B cell (primary cell): ENCODE results near the gene ZNF185. TPM values are rescaled to one million over a fixed set of nuclear protein-coding genes. Genes with fewer than 3 reads are reported as not detected.

Experiments used
- ATAC-seq: fragments of 200-7000 bp; cut with Tn5 transposase; one replicate; pipeline ENCODE4 v1.10.0; 2021; ENCODE audit warnings: low read depth, mild to moderate bottlenecking, moderate number of reproducible peaks, moderate library complexity
- CTCF ChIA-PET: fragments of 350-600 bp; sonication (Branson Sonifier 250); formaldehyde crosslinking; loops from one replicate; lab custom pipeline; 2021; ENCODE audit warnings: antibody characterized with exemption, inconsistent platforms; lab: Charles Lee
- POLR2A ChIA-PET: fragments of 350-600 bp; sonication (Branson Sonifier 250); formaldehyde crosslinking; loops from one replicate; lab custom pipeline; 2021; ENCODE audit warnings: antibody characterized with exemption; lab: Charles Lee
- DNase-seq: peaks from one replicate; pipeline ENCODE4 v3.0.0; 2013
- H2AFZ ChIP-seq: 2 replicates; pipeline ENCODE4 v1.6.1; 2012; ENCODE audit warnings: mild to moderate bottlenecking, low read depth, low read length; ENCODE audit not compliant: insufficient read depth, poor library complexity, severe bottlenecking
- H3K27ac ChIP-seq, 2 donors: 1 replicate in 1 of 2; 2 replicates in 1 of 2; pipeline ENCODE4 v1.5.1; 2012 to 2013; ENCODE audit warnings: low read length in 2 of 2, mild to moderate bottlenecking in 2 of 2, moderate library complexity in 1 of 2
- H3K27me3 ChIP-seq, 4 experiments: fragments of 200-600 bp in 1 of 4; sonication (generic) in 1 of 4; replicated peaks in 1 of 4; 1 replicate in 2 of 4; 2 replicates in 2 of 4; pipeline versions ENCODE4 v1.6.1 to v1.7.0; 2013 to 2016; ENCODE audit warnings: low read length in 3 of 4, mild to moderate bottlenecking in 2 of 4, mixed read lengths in 1 of 4, moderate library complexity in 1 of 4; ENCODE audit not compliant: insufficient read depth in 4 of 4, control insufficient read depth in 3 of 4; ENCODE audit errors: control extremely low read depth in 1 of 4
- H3K36me3 ChIP-seq, 2 experiments: replicated peaks in 1 of 2; 1 replicate in 1 of 2; 2 replicates in 1 of 2; pipeline versions ENCODE4 v1.6.1 to v1.7.1; 2013; ENCODE audit warnings: low read length in 1 of 2; ENCODE audit not compliant: insufficient read depth in 2 of 2, control insufficient read depth in 1 of 2; ENCODE audit errors: control extremely low read depth in 1 of 2, extremely low read depth in 1 of 2
- H3K4me1 ChIP-seq, 2 donors: fragments of 200-600 bp in 1 of 2; sonication (generic) in 1 of 2; 1 replicate in 1 of 2; 2 replicates in 1 of 2; pipeline versions ENCODE4 v1.5.1 to v1.6.1; 2013 to 2017; ENCODE audit warnings: low read length in 2 of 2; ENCODE audit not compliant: control insufficient read depth in 2 of 2, insufficient read depth in 2 of 2
- H3K4me2 ChIP-seq: replicated peaks from 2 replicates; pipeline ENCODE3; 2012; ENCODE audit warnings: mild to moderate bottlenecking, low read depth, low read length; ENCODE audit not compliant: poor library complexity, severe bottlenecking
- H3K4me3 ChIP-seq, 5 experiments: fragments of 200-600 bp in 1 of 5; sonication (generic) in 1 of 5; 1 replicate in 3 of 5; 2 replicates in 2 of 5; pipeline versions ENCODE4 v1.5.1 to v1.7.0; 2011 to 2016; ENCODE audit warnings: low read length in 4 of 5, mild to moderate bottlenecking in 4 of 5, low read depth in 2 of 5, control low read depth in 1 of 5, moderate library complexity in 1 of 5; ENCODE audit not compliant: insufficient read depth in 1 of 5; ENCODE audit errors: control extremely low read depth in 1 of 5, extremely low read depth in 1 of 5
- H3K79me2 ChIP-seq: fragments of 200-600 bp; sonication (generic); one replicate; pipeline ENCODE4 v1.6.0; 2016; ENCODE audit warnings: low read length; ENCODE audit not compliant: control insufficient read depth, insufficient read depth
- H3K9ac ChIP-seq: fragments of 200-600 bp; sonication (generic); 2 replicates; pipeline ENCODE4 v1.6.1; 2017; ENCODE audit warnings: mild to moderate bottlenecking, low read length, moderate library complexity
- H3K9me3 ChIP-seq, 3 donors: one replicate each; pipeline versions ENCODE4 v1.6.1 to v1.7.1; 2013; ENCODE audit warnings: low read length in 2 of 3; ENCODE audit not compliant: control insufficient read depth in 2 of 3, insufficient read depth in 1 of 3; ENCODE audit errors: control extremely low read depth in 1 of 3
- H4K20me1 ChIP-seq: 2 replicates; pipeline ENCODE4 v1.6.0; 2012; ENCODE audit warnings: mild to moderate bottlenecking, low read length; ENCODE audit not compliant: insufficient read depth, control insufficient read depth, poor library complexity, severe bottlenecking
- H3K27ac Mint-ChIP-seq: one replicate; pipeline ENCODE4 v1.8.0; 2021; ENCODE audit warnings: mixed read lengths
- H3K27me3 Mint-ChIP-seq: one replicate; pipeline ENCODE4 v1.8.0; 2021; ENCODE audit warnings: mixed read lengths
- H3K4me1 Mint-ChIP-seq: one replicate; pipeline ENCODE4 v1.8.0; 2021; ENCODE audit warnings: mixed read lengths
- H3K4me3 Mint-ChIP-seq: one replicate; pipeline ENCODE4 v1.8.0; 2021; ENCODE audit warnings: mixed read lengths
- H3K9me3 Mint-ChIP-seq: one replicate; pipeline ENCODE4 v1.8.0; 2022; ENCODE audit warnings: mixed read lengths; ENCODE audit not compliant: insufficient read depth
- EZH2 ChIP-seq: IDR thresholded peaks from 2 replicates; pipeline ENCODE4 v1.6.1; 2012; ENCODE audit warnings: borderline replicate concordance, low read depth, mild to moderate bottlenecking, moderate library complexity, low read length; ENCODE audit not compliant: insufficient read depth, poor library complexity, severe bottlenecking
- WGBS: methylation state at CpG from one replicate; pipeline ENCODE4 v1.1.5; 2013; ENCODE audit warnings: missing lambda C conversion rate; ENCODE audit not compliant: insufficient coverage; 5-methylcytosine and 5-hydroxymethylcytosine counted together
- intact Hi-C: fragments of 100-400 bp; cut with micrococcal nuclease; formaldehyde crosslinking; loops from one replicate; pipeline ENCODE4 v1.10.0; 2022
- polyA plus RNA-seq: library from polyadenylated mRNA; depleted of rRNA; stranded (reverse); fragments of >200 nt; gene quantifications from 2 replicates; pipeline ENCODE4 v1.2.3, GENCODE V29; 2012
- total RNA-seq, 2 donors: library from RNA; stranded (reverse); fragments of 120-200 nt in 1 of 2; gene quantifications; 1 replicate in 1 of 2; 2 replicates in 1 of 2; pipeline versions ENCODE4 v1.2.3 to v1.2.4, GENCODE V29; 2013 to 2022
- TF ChIP-seq, protein P1 (sequence below): fragments of 200-600 bp; IDR thresholded peaks from one replicate; pipeline ENCODE4 v1.8.0; 2022; ENCODE audit warnings: antibody characterized with exemption, mild to moderate bottlenecking

The ZNF185 gene
- total and polyA plus RNA-seq, 2 donors (not counting 1 experiment from before 2014, with no cell fraction given), result 0.89 to 2.3 TPM

DNA sequence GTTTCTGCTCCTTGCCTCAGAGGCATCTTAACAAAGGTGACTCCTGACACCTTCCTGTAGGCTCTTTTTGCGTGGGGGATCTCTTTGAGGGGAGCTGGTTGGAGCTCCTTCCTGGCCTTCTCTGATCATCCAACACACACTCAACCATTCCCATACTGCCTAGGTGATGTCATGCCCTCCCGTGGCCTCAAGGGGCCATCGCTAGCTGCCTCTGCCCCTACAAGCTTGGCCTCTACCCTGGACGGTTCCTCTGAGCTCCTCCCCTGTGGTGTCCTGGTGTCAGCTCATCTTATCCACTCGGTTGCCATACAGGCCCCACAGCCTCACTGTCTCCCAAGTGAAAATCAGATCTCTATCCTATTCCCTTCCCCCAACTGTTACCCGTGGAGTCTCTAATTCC is 13.7 kb upstream of the ZNF185 start:
- H3K27me3 ChIP-seq, result peaks cover 0 to 8% (median under 1%) of the 10 kb centered on the region in 4 experiments
- TF ChIP-seq, protein P1, sequence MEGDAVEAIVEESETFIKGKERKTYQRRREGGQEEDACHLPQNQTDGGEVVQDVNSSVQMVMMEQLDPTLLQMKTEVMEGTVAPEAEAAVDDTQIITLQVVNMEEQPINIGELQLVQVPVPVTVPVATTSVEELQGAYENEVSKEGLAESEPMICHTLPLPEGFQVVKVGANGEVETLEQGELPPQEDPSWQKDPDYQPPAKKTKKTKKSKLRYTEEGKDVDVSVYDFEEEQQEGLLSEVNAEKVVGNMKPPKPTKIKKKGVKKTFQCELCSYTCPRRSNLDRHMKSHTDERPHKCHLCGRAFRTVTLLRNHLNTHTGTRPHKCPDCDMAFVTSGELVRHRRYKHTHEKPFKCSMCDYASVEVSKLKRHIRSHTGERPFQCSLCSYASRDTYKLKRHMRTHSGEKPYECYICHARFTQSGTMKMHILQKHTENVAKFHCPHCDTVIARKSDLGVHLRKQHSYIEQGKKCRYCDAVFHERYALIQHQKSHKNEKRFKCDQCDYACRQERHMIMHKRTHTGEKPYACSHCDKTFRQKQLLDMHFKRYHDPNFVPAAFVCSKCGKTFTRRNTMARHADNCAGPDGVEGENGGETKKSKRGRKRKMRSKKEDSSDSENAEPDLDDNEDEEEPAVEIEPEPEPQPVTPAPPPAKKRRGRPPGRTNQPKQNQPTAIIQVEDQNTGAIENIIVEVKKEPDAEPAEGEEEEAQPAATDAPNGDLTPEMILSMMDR, result no peak
- no peak for TF ChIP-seq EZH2
- Mint-ChIP-seq H3K4me1 (no peaks in the 10 kb centered on the region), H3K27ac (no peak overlapping the region), H3K9me3 (no peaks in the 10 kb centered on the region), H3K27me3 (peaks cover 18% of the 10 kb centered on the region), H3K4me3 (no peak overlapping the region)
- no peak overlapping the region for H3K4me3 ChIP-seq
- no peak overlapping the region for H3K4me2 ChIP-seq
- DNase-seq (no peak), ATAC-seq (no peak)
- CTCF ChIA-PET, result no interaction called here
- H2AFZ ChIP-seq, result no peak overlapping the region
- intact Hi-C loops, result no loop called here
- no peaks in the 10 kb centered on the region for H3K9me3 ChIP-seq
- no peak overlapping the region for H3K27ac ChIP-seq
- H3K79me2 ChIP-seq, result no peaks in the 10 kb centered on the region
- WGBS, result 79% methylated on average over 4 of the region's 6 CpGs
- H3K4me1 ChIP-seq, result no peaks in the 10 kb centered on the region
- H3K9ac ChIP-seq, result no peak overlapping the region
- no peaks in the 10 kb centered on the region for H3K36me3 ChIP-seq
- no peaks in the 10 kb centered on the region for H4K20me1 ChIP-seq
- POLR2A ChIA-PET, result no interaction called here

DNA sequence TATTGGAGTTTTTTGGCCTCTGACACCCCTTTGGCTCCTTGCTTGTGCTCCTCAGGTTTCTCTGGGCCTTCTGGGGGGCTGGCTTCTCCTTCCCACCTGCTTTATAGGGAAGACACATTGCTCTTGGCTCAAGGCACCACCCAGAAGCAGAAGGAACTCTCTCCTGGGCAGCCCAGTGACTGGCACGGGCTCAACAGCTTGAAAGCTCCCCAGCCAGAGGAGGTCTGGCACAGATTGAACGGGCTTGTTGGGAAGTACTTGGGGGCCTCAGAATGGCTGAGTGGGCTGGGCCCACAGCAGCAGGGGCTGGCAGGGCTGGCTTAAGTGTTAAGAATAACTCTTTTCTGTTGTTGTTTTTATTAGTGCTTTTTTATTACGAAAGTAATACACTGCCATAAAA is 11.2 kb upstream of the ZNF185 start:
- ATAC-seq (no peak), DNase-seq (no peak)
- H3K9ac ChIP-seq, result no peak overlapping the region
- H3K27me3 ChIP-seq, result peaks cover 0 to 8% (median 2%) of the 10 kb centered on the region in 4 experiments
- Mint-ChIP-seq H3K27me3 (peaks cover 37% of the 10 kb centered on the region), H3K27ac (no peak overlapping the region), H3K4me3 (no peak overlapping the region), H3K9me3 (no peaks in the 10 kb centered on the region), H3K4me1 (no peaks in the 10 kb centered on the region)
- H2AFZ ChIP-seq, result no peak overlapping the region
- H3K9me3 ChIP-seq, result no peaks in the 10 kb centered on the region
- 71% methylated on average over 2 of the region's 3 CpGs for WGBS
- intact Hi-C loops, result no loop called here
- ChIA-PET POLR2A (no interaction called here), CTCF (no interaction called here)
- H4K20me1 ChIP-seq, result no peaks in the 10 kb centered on the region
- H3K79me2 ChIP-seq, result no peaks in the 10 kb centered on the region
- H3K4me1 ChIP-seq, result no peaks in the 10 kb centered on the region
- H3K36me3 ChIP-seq, result no peaks in the 10 kb centered on the region
- no peak overlapping the region for H3K27ac ChIP-seq
- H3K4me2 ChIP-seq, result no peak overlapping the region
- H3K4me3 ChIP-seq, result no peak overlapping the region
- no peak for TF ChIP-seq EZH2
- TF ChIP-seq, protein P1, result no peak
